Measurements from ENCODE around the gene CNTNAP5.

The CNTNAP5 gene

GRCh38 chr2:124281541-124281940 is 256.5 kb downstream of the CNTNAP5 start:
- no peak for TF ChIP-seq CTCF (conservative IDR thresholded peaks at IDR 0.05; ENCODE audit: control insufficient read depth, insufficient read depth, low read depth, low read length)
- peak; percentile 53 for DNase-seq (ENCODE audit: low read depth)
- no peak overlapping the region for H3K4me3 ChIP-seq (ENCODE audit: control insufficient read depth, low read depth, low read length)

GRCh38 chr2:124283096-124283495 is 258.0 kb downstream of the CNTNAP5 start:
- DNase-seq (ENCODE audit: low read depth): peak; percentile 42
- no peak overlapping the region for H3K4me3 ChIP-seq (ENCODE audit: control insufficient read depth, low read depth, low read length)
- TF ChIP-seq CTCF (conservative IDR thresholded peaks at IDR 0.05; ENCODE audit: control insufficient read depth, insufficient read depth, low read depth, low read length): no peak

GRCh38 chr2:124286089-124286783 is 261.1 kb downstream of the CNTNAP5 start:
- DNase-seq (ENCODE audit: low read depth): peak; percentile 59
- no peak overlapping the region for H3K4me3 ChIP-seq (ENCODE audit: control insufficient read depth, low read depth, low read length)
- TF ChIP-seq CTCF (conservative IDR thresholded peaks at IDR 0.05; ENCODE audit: control insufficient read depth, insufficient read depth, low read depth, low read length): no peak

GRCh38 chr2:124289060-124289459 is 264.0 kb downstream of the CNTNAP5 start:
- no peak overlapping the region for H3K4me3 ChIP-seq (ENCODE audit: control insufficient read depth, low read depth, low read length)
- no peak for TF ChIP-seq CTCF (conservative IDR thresholded peaks at IDR 0.05; ENCODE audit: control insufficient read depth, insufficient read depth, low read depth, low read length)
- DNase-seq (ENCODE audit: low read depth): no peak

- no peak overlapping the region for H3K4me3 ChIP-seq (ENCODE audit: control insufficient read depth, low read depth, low read length)
- TF ChIP-seq CTCF (conservative IDR thresholded peaks at IDR 0.05; ENCODE audit: control insufficient read depth, insufficient read depth, low read depth, low read length): no peak
- DNase-seq (ENCODE audit: low read depth): no peak
Measured at GRCh38 chr2:124289615-124290014, 264.5 kb downstream of the CNTNAP5 start.

GRCh38 chr2:124296470-124296869 is 271.4 kb downstream of the CNTNAP5 start:
- no peak for DNase-seq (ENCODE audit: low read depth)
- H3K4me3 ChIP-seq (ENCODE audit: control insufficient read depth, low read depth, low read length): no peak overlapping the region
- TF ChIP-seq CTCF (conservative IDR thresholded peaks at IDR 0.05; ENCODE audit: control insufficient read depth, insufficient read depth, low read depth, low read length): no peak

GRCh38 chr2:124301915-124302314 is 276.8 kb downstream of the CNTNAP5 start:
- no peak for TF ChIP-seq CTCF (conservative IDR thresholded peaks at IDR 0.05; ENCODE audit: control insufficient read depth, insufficient read depth, low read depth, low read length)
- no peak overlapping the region for H3K4me3 ChIP-seq (ENCODE audit: control insufficient read depth, low read depth, low read length)
- no peak for DNase-seq (ENCODE audit: low read depth)
